Activated CD8-positive, alpha-beta T cell treated with anti-CD3 and anti-CD28 coated beads, Interleukin-2, amount 10 ng/mL, durations not matched to agents 7 days and 5 days (primary cell): ENCODE results near the gene CACNA1H. TPM values are rescaled to one million over a fixed set of nuclear protein-coding genes. Genes with fewer than 3 reads are reported as not detected.

Experiments
- ATAC-seq: fragments of 150-1000 bp; cut with Tn5 transposase; one replicate; pipeline ENCODE4 v1.10.0; 2021; ENCODE audit warnings: moderate library complexity
- CTCF ChIA-PET: fragments of 350-600 bp; sonication (Branson Sonifier 250); formaldehyde crosslinking; loops from one replicate; lab custom pipeline; 2021; ENCODE audit warnings: antibody characterized with exemption; lab: Charles Lee
- POLR2A ChIA-PET: fragments of 350-600 bp; sonication (Branson Sonifier 250); formaldehyde crosslinking; loops from one replicate; lab custom pipeline; 2021; ENCODE audit warnings: antibody characterized with exemption; lab: Charles Lee
- DNase-seq: peaks from one replicate; pipeline ENCODE4 v3.0.0-alpha.2; 2020
- H3K27ac Mint-ChIP-seq: one replicate; pipeline ENCODE4 v1.8.0; 2021; ENCODE audit warnings: mild to moderate bottlenecking, mixed read lengths
- H3K27me3 Mint-ChIP-seq: one replicate; pipeline ENCODE4 v1.8.0; 2021; ENCODE audit warnings: low read depth, mixed read lengths
- H3K36me3 Mint-ChIP-seq: one replicate; pipeline ENCODE4 v1.8.0; 2021; ENCODE audit warnings: low read depth, mixed read lengths
- H3K4me1 Mint-ChIP-seq: one replicate; pipeline ENCODE4 v1.8.0; 2021; ENCODE audit warnings: low read depth, mixed read lengths
- H3K4me3 Mint-ChIP-seq: one replicate; pipeline ENCODE4 v1.8.0; 2021; ENCODE audit warnings: mild to moderate bottlenecking, mixed read lengths
- H3K9me3 Mint-ChIP-seq: one replicate; pipeline ENCODE4 v1.8.0; 2022; ENCODE audit warnings: mixed read lengths; ENCODE audit not compliant: insufficient read depth
- total RNA-seq, 2 experiments: library from RNA; stranded (reverse); gene quantifications; one replicate each; pipeline ENCODE4 v1.2.3, GENCODE V29; 2021

The CACNA1H gene
- total RNA-seq, 2 experiments from 2014 or later, result 0.57 to 0.92 TPM

- CTCF ChIA-PET, result no interaction called here
- no peak overlapping the region for H3K4me3 Mint-ChIP-seq
- no peak for DNase-seq
- ATAC-seq, result no peak
- H3K36me3 Mint-ChIP-seq, result no peaks in the 10 kb centered on the region
- H3K4me1 Mint-ChIP-seq, result no peaks in the 10 kb centered on the region
- H3K27ac Mint-ChIP-seq, result no peak overlapping the region
- no peaks in the 10 kb centered on the region for H3K9me3 Mint-ChIP-seq
- POLR2A ChIA-PET, result no interaction called here
- H3K27me3 Mint-ChIP-seq, result no peaks in the 10 kb centered on the region
These were observed 12.6 kb downstream of the CACNA1H start for GRCh38 chr16:1165511-1165910.

DNA sequence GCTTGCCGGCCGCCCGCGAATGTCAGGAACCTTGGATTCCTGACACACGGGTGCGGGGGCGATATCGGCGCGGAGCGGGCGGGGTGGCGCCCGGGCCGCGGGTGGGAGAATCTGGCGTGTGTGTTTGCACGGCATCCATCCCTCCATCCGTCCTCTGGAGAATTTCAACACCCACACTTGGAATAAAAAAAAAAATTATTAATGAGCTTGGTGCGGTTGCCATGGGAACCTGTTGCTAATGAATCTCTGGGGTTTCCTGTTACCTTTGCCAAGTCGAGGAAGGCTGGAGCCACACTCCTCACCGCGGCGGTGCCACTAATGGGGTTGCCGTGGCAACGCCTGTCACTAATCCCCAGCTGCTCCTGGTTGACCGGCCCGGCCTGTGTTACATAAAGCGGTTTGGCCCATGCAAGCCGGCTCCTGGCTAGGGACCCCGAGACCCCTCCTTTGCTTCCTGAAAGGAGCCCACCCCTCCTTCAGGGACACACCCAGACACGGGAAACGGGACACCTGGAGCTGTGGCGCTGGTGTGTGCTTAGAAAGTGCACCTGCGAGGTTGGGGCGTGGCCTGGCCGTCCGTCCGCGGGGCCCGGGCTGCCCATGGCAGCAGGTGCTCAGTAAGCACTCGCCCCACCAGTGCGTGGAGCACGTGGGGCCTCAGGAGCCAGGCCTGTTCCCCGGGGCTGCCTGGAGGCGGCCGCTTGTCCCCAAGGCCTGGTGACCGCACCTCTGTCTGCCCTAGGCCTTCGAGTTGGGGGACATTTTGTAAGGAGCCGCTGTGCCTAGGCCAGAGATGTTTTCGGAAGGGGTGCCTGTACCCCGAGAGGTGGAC lies 14.6 kb downstream of the CACNA1H start:
- ATAC-seq (no peak), DNase-seq (no peak)
- no peak overlapping the region for H3K27ac Mint-ChIP-seq
- no peaks in the 10 kb centered on the region for H3K36me3 Mint-ChIP-seq
- no peaks in the 10 kb centered on the region for H3K27me3 Mint-ChIP-seq
- POLR2A ChIA-PET, result no interaction called here
- no peak overlapping the region for H3K4me3 Mint-ChIP-seq
- H3K9me3 Mint-ChIP-seq, result no peaks in the 10 kb centered on the region
- CTCF ChIA-PET, result no interaction called here
- H3K4me1 Mint-ChIP-seq, result no peaks in the 10 kb centered on the region

DNA sequence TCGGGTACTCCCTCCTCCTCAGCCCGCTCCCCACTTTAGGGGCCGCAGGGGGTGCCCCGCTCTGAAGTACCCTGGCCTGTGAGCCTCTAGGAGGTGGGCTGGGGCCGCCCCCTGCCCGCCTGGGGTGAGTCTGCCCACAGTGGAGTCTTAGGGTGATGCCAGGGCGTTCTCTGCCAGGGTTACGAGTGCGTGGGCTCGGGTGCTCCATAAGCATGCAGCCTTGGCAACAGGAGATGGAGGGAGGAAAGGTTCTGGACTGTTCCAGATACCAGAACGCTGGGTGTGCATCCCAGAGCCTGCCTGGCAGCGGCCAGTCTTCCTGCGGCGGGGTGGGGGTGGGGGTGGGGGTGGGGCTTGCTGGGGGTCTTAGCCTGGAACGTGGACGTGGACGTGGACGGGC lies 15.9 kb downstream of the CACNA1H start:
- Mint-ChIP-seq H3K27me3 (no peaks in the 10 kb centered on the region), H3K27ac (no peak overlapping the region), H3K9me3 (no peaks in the 10 kb centered on the region), H3K4me3 (no peak overlapping the region), H3K36me3 (no peaks in the 10 kb centered on the region), H3K4me1 (no peaks in the 10 kb centered on the region)
- ATAC-seq, result no peak
- no peak for DNase-seq
- ChIA-PET POLR2A (no interaction called here), CTCF (no interaction called here)

DNA sequence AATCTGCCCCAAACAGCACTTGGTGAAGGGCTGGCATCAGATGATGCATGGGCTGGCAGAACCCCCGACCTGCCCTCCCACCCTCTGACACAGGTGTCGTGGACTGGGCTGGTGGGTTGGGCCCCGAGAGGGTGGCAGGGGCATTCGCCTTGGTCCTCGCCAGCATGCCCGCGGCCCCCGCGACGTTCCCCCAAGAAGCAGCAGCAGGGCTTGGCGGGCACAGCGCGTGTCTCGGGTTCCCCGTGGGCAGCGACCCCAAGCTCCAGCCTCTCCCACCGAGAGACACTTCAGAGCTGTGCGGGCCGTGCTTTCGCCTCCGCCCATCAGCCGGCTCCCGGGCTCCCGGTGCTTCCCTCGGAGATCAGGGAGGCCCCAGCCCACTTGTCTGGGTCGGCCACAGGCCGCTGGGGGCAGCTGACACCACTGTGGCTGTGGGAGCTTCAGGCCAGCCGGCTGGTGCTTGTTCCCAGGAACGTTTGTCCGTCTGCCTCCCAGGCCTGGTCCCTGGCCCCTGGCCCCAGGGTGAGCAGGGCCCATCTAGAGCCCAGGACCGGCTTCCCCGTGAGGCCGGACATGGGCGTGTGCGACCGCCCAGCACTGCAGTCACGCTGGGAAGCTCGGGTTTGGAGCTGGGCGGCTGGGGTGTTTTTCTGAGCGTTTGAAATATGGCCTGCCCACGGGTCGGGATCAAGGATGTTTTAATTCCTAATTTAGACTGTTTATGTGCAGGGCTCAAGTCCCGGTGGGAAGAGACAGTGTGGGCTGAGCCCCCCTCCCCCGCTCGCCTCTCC lies 16.6 kb downstream of the CACNA1H start:
- Mint-ChIP-seq H3K4me3 (no peak overlapping the region), H3K27me3 (no peaks in the 10 kb centered on the region), H3K4me1 (no peaks in the 10 kb centered on the region), H3K9me3 (no peaks in the 10 kb centered on the region), H3K27ac (no peak overlapping the region), H3K36me3 (no peaks in the 10 kb centered on the region)
- DNase-seq (no peak), ATAC-seq (no peak)
- ChIA-PET CTCF (no interaction called here), POLR2A (no interaction called here)

GRCh38 chr16:1170076-1170418 lies 17.1 kb downstream of the CACNA1H start:
- H3K36me3 Mint-ChIP-seq, result no peaks in the 10 kb centered on the region
- POLR2A ChIA-PET, result no interaction called here
- no peaks in the 10 kb centered on the region for H3K27me3 Mint-ChIP-seq
- CTCF ChIA-PET, result no interaction called here
- H3K4me3 Mint-ChIP-seq, result no peak overlapping the region
- H3K27ac Mint-ChIP-seq, result no peak overlapping the region
- no peak for DNase-seq
- no peak for ATAC-seq
- no peaks in the 10 kb centered on the region for H3K9me3 Mint-ChIP-seq
- no peaks in the 10 kb centered on the region for H3K4me1 Mint-ChIP-seq

- ChIA-PET POLR2A (no interaction called here), CTCF (no interaction called here)
- no peak overlapping the region for H3K27ac Mint-ChIP-seq
- ATAC-seq, result no peak
- H3K4me1 Mint-ChIP-seq, result no peaks in the 10 kb centered on the region
- DNase-seq, result no peak
- no peaks in the 10 kb centered on the region for H3K36me3 Mint-ChIP-seq
- H3K4me3 Mint-ChIP-seq, result no peak overlapping the region
- H3K9me3 Mint-ChIP-seq, result no peaks in the 10 kb centered on the region
- no peaks in the 10 kb centered on the region for H3K27me3 Mint-ChIP-seq
These were observed 18.1 kb downstream of the CACNA1H start for GRCh38 chr16:1171001-1171400.

GRCh38 chr16:1171854-1172428 lies 19.0 kb downstream of the CACNA1H start:
- Mint-ChIP-seq H3K4me3 (no peak overlapping the region), H3K27ac (no peak overlapping the region), H3K36me3 (no peaks in the 10 kb centered on the region), H3K9me3 (no peaks in the 10 kb centered on the region), H3K4me1 (no peaks in the 10 kb centered on the region), H3K27me3 (no peaks in the 10 kb centered on the region)
- POLR2A ChIA-PET, result no interaction called here
- DNase-seq, result no peak
- CTCF ChIA-PET, result no interaction called here
- no peak for ATAC-seq

DNA sequence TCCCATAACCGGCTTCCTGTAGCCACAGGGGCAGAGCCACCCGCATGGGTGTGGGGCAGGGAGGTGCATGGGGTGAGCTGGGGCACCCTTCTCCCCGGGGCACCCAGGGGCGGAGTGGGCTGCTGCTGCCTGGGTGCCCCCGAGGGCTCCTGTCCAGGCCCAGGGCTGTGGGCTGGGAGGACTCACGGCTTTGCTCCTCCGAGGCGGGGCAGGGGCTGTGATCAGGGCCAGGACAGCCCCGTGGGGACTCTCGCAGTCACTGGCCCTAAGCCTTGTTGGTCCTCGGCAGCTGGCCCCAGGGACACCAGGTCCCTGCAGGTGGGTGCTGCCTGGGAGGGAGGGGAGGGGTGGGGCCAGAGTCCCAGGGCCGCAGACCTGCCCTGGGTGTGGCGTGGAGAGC lies 19.7 kb downstream of the CACNA1H start:
- DNase-seq (no peak), ATAC-seq (no peak)
- Mint-ChIP-seq H3K4me3 (no peak overlapping the region), H3K27me3 (no peaks in the 10 kb centered on the region), H3K9me3 (no peaks in the 10 kb centered on the region), H3K27ac (no peak overlapping the region), H3K36me3 (no peaks in the 10 kb centered on the region), H3K4me1 (no peaks in the 10 kb centered on the region)
- POLR2A ChIA-PET, result no interaction called here
- CTCF ChIA-PET, result no interaction called here

DNA sequence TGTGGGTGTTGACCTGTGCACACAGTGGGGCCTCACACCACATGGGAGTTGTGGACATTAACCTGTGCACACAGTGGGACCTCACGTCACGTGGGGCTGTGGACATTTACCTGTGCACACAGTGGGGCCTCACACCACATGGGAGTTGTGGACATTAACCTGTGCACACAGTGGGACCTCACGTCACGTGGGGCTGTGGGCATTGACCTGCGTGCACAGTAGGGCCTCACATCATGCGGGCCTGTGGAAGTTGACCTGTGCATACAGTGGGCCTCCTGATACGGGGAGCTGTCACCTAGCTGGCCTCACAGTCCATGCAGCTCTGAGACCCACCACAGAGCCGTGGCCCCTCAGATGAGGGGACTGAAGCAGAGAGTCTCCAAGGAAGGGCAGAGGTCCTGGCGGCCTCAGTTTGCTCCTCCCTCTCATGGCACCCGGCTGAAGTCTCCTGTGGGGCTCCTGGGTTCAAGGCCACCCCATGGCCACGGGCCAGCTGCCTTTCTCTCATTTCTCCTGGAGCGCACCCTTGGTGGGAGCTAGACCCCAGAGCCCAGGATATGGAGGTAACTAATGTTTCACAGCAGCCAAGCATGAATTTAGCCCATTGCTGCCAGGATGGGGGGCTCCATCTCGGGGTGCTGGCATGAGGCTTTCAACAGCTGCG lies 21.0 kb downstream of the CACNA1H start:
- ChIA-PET POLR2A (no interaction called here), CTCF (no interaction called here)
- Mint-ChIP-seq H3K9me3 (no peaks in the 10 kb centered on the region), H3K27me3 (no peaks in the 10 kb centered on the region), H3K36me3 (no peaks in the 10 kb centered on the region), H3K4me3 (no peak overlapping the region), H3K27ac (no peak overlapping the region), H3K4me1 (no peaks in the 10 kb centered on the region)
- ATAC-seq (no peak), DNase-seq (no peak)

- H3K4me1 Mint-ChIP-seq, result no peaks in the 10 kb centered on the region
- ATAC-seq (no peak), DNase-seq (no peak)
- no peak overlapping the region for H3K4me3 Mint-ChIP-seq
- no peaks in the 10 kb centered on the region for H3K27me3 Mint-ChIP-seq
- no peaks in the 10 kb centered on the region for H3K9me3 Mint-ChIP-seq
- H3K36me3 Mint-ChIP-seq, result no peaks in the 10 kb centered on the region
- ChIA-PET POLR2A (no interaction called here), CTCF (no interaction called here)
- H3K27ac Mint-ChIP-seq, result no peak overlapping the region
These were observed 21.8 kb downstream of the CACNA1H start for GRCh38 chr16:1174477-1175357.

DNA sequence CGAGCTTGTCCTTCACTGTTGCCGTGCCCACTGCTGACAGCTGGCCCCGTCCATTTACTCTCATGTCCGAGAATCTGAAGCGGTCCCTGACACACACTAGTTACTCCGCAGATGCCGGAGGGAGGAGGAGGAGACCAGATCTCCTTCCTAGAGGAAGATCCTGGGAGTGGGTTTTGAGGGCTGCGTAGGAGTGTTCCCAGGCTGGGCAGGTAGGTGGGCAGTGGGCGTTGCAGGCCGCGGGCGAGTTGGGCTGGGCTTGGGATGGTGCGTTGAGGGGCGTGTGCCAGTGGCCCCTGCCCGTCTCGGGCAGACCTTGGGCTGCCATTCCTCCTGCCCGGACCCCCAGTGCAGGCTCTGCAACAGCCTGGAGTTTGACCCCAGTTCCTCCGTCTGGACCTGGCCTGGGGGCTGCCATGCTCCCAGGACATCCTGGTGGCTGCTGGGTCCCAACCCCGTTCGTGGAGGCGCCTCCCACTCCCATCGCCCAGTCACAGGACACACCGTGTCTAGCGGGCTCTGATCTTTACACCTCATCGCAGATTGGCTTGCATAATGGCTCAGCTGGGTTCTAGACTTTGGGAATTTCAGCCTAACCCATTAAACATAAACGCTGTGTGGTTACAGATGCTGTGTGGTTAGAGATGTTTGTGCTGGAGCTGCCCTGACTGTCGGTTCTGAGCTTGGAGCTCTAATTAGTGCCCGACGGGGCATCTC lies 22.8 kb downstream of the CACNA1H start:
- H3K27me3 Mint-ChIP-seq, result no peaks in the 10 kb centered on the region
- H3K4me1 Mint-ChIP-seq, result no peaks in the 10 kb centered on the region
- no peaks in the 10 kb centered on the region for H3K9me3 Mint-ChIP-seq
- H3K36me3 Mint-ChIP-seq, result no peaks in the 10 kb centered on the region
- H3K27ac Mint-ChIP-seq, result no peak overlapping the region
- no peak for ATAC-seq
- ChIA-PET CTCF (no interaction called here), POLR2A (no interaction called here)
- no peak overlapping the region for H3K4me3 Mint-ChIP-seq
- no peak for DNase-seq
